ENCODE measurements around the gene PDE11A. TPM values are rescaled to one million over a fixed set of nuclear protein-coding genes. Genes with fewer than 3 reads are reported as not detected.

PDE11A gene
- total RNA-seq, 2 experiments from 2014 or later: not detected

- Histone ChIP-seq H3K9me3 (ENCODE audit: control insufficient read depth in 1 of 2, insufficient read depth in 1 of 2, low read length in 2 of 2) (no peaks in the 10 kb centered on the region), H3K4me1 (ENCODE audit: insufficient read depth, low read length) (no peaks in the 10 kb centered on the region), H3K4me3 (ENCODE audit: low read length) (no peak overlapping the region), H3K27ac (ENCODE audit: low read depth in 1 of 2, low read length in 2 of 2) (no peak overlapping the region), H3K36me3 (ENCODE audit: insufficient read depth, low read length) (no peaks in the 10 kb centered on the region), H3K27me3 (ENCODE audit: control insufficient read depth in 1 of 2, insufficient read depth in 2 of 2, low read length in 2 of 2) (peaks cover 0 to 4% of the 10 kb centered on the region in 2 experiments)
- no peak for ATAC-seq (ENCODE audit: poor library complexity)
- no peak overlapping the region for H3K4me3 Mint-ChIP-seq
- intact Hi-C loops (cut with DNase I, micrococcal nuclease): no loop called here
- H3K4me1 Mint-ChIP-seq (ENCODE audit: low read depth): no peaks in the 10 kb centered on the region
- TF ChIP-seq CTCF (IDR thresholded peaks at IDR 0.05): no peak
- no peaks in the 10 kb centered on the region for H3K9me3 Mint-ChIP-seq
- H3K27me3 Mint-ChIP-seq: peaks cover 6% of the 10 kb centered on the region
- H3K36me3 Mint-ChIP-seq (ENCODE audit: low read depth): no peaks in the 10 kb centered on the region
- no peak overlapping the region for H3K27ac Mint-ChIP-seq
- ChIA-PET POLR2A (no interaction called here), CTCF (no interaction called here)
- no peak for DNase-seq
These were observed 390.6 kb downstream of the PDE11A start for GRCh38 chr2:177682006-177682405.

GRCh38 chr2:177680866-177681712 lies 391.5 kb downstream of the PDE11A start:
- Mint-ChIP-seq H3K4me1 (ENCODE audit: low read depth) (no peaks in the 10 kb centered on the region), H3K27me3 (peaks cover 15% of the 10 kb centered on the region), H3K4me3 (no peak overlapping the region), H3K36me3 (ENCODE audit: low read depth) (no peaks in the 10 kb centered on the region), H3K27ac (no peak overlapping the region), H3K9me3 (no peaks in the 10 kb centered on the region)
- DNase-seq (no peak), ATAC-seq (ENCODE audit: poor library complexity) (no peak)
- no peaks in the 10 kb centered on the region for H3K9me3 ChIP-seq (ENCODE audit: control insufficient read depth in 1 of 2, insufficient read depth in 1 of 2, low read length in 2 of 2)
- POLR2A ChIA-PET: no interaction called here
- H3K4me1 ChIP-seq (ENCODE audit: insufficient read depth, low read length): no peaks in the 10 kb centered on the region
- TF ChIP-seq CTCF (IDR thresholded peaks at IDR 0.05): no peak
- H3K4me3 ChIP-seq (ENCODE audit: low read length): no peak overlapping the region
- CTCF ChIA-PET: no interaction called here
- intact Hi-C loops (cut with DNase I, micrococcal nuclease): no loop called here
- H3K27ac ChIP-seq (ENCODE audit: low read depth in 1 of 2, low read length in 2 of 2): no peak overlapping the region
- H3K27me3 ChIP-seq (ENCODE audit: control insufficient read depth in 1 of 2, insufficient read depth in 2 of 2, low read length in 2 of 2): peaks cover 0 to 4% of the 10 kb centered on the region in 2 experiments
- no peaks in the 10 kb centered on the region for H3K36me3 ChIP-seq (ENCODE audit: insufficient read depth, low read length)

- no peak overlapping the region for H3K27ac ChIP-seq (ENCODE audit: low read depth in 1 of 2, low read length in 2 of 2)
- Mint-ChIP-seq H3K27me3 (peaks cover 25% of the 10 kb centered on the region), H3K36me3 (ENCODE audit: low read depth) (no peaks in the 10 kb centered on the region), H3K4me3 (no peak overlapping the region), H3K9me3 (no peaks in the 10 kb centered on the region), H3K4me1 (ENCODE audit: low read depth) (no peaks in the 10 kb centered on the region), H3K27ac (no peak overlapping the region)
- ATAC-seq (ENCODE audit: poor library complexity): no peak
- no peaks in the 10 kb centered on the region for H3K4me1 ChIP-seq (ENCODE audit: insufficient read depth, low read length)
- DNase-seq: no peak
- intact Hi-C loops (cut with DNase I, micrococcal nuclease): no loop called here
- POLR2A ChIA-PET: no interaction called here
- no peak overlapping the region for H3K4me3 ChIP-seq (ENCODE audit: low read length)
- no peak for TF ChIP-seq CTCF (IDR thresholded peaks at IDR 0.05)
- peaks cover 0 to 7% of the 10 kb centered on the region in 2 experiments for H3K27me3 ChIP-seq (ENCODE audit: control insufficient read depth in 1 of 2, insufficient read depth in 2 of 2, low read length in 2 of 2)
- H3K36me3 ChIP-seq (ENCODE audit: insufficient read depth, low read length): no peaks in the 10 kb centered on the region
- no peaks in the 10 kb centered on the region for H3K9me3 ChIP-seq (ENCODE audit: control insufficient read depth in 1 of 2, insufficient read depth in 1 of 2, low read length in 2 of 2)
- CTCF ChIA-PET: no interaction called here
These were observed 392.7 kb downstream of the PDE11A start for GRCh38 chr2:177679611-177680605.
